Measurements from ENCODE around the gene AEBP1.

The AEBP1 gene

GRCh38 chr7:44111761-44112160 is 7.6 kb downstream of the AEBP1 start:
- TF ChIP-seq, protein P1, sequence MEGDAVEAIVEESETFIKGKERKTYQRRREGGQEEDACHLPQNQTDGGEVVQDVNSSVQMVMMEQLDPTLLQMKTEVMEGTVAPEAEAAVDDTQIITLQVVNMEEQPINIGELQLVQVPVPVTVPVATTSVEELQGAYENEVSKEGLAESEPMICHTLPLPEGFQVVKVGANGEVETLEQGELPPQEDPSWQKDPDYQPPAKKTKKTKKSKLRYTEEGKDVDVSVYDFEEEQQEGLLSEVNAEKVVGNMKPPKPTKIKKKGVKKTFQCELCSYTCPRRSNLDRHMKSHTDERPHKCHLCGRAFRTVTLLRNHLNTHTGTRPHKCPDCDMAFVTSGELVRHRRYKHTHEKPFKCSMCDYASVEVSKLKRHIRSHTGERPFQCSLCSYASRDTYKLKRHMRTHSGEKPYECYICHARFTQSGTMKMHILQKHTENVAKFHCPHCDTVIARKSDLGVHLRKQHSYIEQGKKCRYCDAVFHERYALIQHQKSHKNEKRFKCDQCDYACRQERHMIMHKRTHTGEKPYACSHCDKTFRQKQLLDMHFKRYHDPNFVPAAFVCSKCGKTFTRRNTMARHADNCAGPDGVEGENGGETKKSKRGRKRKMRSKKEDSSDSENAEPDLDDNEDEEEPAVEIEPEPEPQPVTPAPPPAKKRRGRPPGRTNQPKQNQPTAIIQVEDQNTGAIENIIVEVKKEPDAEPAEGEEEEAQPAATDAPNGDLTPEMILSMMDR (IDR thresholded peaks at IDR 0.05; ENCODE audit: low read depth, low read length): no peak
- no peak overlapping the region for H3K4me3 ChIP-seq (ENCODE audit: low read depth, low read length)
- DNase-seq (ENCODE audit: low read depth, low spot score): no peak
- in situ Hi-C loops (cut with HindIII; ENCODE audit: low sequenced_read_pairs): no loop called here

GRCh38 chr7:44112231-44112996 is 8.3 kb downstream of the AEBP1 start:
- H3K4me3 ChIP-seq (ENCODE audit: low read depth, low read length): no peak overlapping the region
- TF ChIP-seq, protein P1 (IDR thresholded peaks at IDR 0.05; ENCODE audit: low read depth, low read length): no peak
- DNase-seq (ENCODE audit: low read depth, low spot score): no peak
- in situ Hi-C loops (cut with HindIII; ENCODE audit: low sequenced_read_pairs): no loop called here

DNA sequence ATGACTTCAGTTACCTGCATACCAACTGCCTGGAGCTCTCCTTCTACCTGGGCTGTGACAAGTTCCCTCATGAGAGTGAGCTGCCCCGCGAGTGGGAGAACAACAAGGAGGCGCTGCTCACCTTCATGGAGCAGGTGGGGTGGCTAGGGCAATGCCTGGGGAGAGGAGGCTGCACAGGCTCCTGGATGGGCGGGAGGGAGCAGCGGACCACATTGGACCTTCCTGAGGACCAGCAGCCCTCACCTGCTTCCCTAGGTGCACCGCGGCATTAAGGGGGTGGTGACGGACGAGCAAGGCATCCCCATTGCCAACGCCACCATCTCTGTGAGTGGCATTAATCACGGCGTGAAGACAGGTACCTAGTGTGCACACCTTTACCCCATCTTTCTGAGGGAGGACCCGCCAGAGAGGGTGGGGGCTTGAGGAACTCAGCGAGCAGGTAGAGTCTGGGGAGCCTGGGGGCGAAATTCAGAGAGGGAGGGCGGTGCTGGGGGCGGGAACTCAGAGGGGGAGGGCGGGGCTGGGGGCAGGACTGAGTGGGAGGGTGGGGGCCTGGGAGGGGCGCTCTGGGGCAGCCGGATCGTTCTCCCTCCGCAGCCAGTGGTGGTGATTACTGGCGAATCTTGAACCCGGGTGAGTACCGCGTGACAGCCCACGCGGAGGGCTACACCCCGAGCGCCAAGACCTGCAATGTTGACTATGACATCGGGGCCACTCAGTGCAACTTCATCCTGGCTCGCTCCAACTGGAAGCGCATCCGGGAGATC is 9.0 kb downstream of the AEBP1 start:
- in situ Hi-C loops (cut with HindIII; ENCODE audit: low sequenced_read_pairs): no loop called here
- TF ChIP-seq, protein P1 (IDR thresholded peaks at IDR 0.05; ENCODE audit: low read depth, low read length): no peak
- no peak overlapping the region for H3K4me3 ChIP-seq (ENCODE audit: low read depth, low read length)
- DNase-seq (ENCODE audit: low read depth, low spot score): no peak

DNA sequence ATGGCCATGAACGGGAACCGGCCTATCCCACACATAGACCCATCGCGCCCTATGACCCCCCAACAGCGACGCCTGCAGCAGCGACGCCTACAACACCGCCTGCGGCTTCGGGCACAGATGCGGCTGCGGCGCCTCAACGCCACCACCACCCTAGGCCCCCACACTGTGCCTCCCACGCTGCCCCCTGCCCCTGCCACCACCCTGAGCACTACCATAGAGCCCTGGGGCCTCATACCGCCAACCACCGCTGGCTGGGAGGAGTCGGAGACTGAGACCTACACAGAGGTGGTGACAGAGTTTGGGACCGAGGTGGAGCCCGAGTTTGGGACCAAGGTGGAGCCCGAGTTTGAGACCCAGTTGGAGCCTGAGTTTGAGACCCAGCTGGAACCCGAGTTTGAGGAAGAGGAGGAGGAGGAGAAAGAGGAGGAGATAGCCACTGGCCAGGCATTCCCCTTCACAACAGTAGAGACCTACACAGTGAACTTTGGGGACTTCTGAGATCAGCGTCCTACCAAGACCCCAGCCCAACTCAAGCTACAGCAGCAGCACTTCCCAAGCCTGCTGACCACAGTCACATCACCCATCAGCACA is 9.7 kb downstream of the AEBP1 start:
- TF ChIP-seq, protein P1 (IDR thresholded peaks at IDR 0.05; ENCODE audit: low read depth, low read length): no peak
- no peak overlapping the region for H3K4me3 ChIP-seq (ENCODE audit: low read depth, low read length)
- in situ Hi-C loops (cut with HindIII; ENCODE audit: low sequenced_read_pairs): no loop called here
- no peak for DNase-seq (ENCODE audit: low read depth, low spot score)

DNA sequence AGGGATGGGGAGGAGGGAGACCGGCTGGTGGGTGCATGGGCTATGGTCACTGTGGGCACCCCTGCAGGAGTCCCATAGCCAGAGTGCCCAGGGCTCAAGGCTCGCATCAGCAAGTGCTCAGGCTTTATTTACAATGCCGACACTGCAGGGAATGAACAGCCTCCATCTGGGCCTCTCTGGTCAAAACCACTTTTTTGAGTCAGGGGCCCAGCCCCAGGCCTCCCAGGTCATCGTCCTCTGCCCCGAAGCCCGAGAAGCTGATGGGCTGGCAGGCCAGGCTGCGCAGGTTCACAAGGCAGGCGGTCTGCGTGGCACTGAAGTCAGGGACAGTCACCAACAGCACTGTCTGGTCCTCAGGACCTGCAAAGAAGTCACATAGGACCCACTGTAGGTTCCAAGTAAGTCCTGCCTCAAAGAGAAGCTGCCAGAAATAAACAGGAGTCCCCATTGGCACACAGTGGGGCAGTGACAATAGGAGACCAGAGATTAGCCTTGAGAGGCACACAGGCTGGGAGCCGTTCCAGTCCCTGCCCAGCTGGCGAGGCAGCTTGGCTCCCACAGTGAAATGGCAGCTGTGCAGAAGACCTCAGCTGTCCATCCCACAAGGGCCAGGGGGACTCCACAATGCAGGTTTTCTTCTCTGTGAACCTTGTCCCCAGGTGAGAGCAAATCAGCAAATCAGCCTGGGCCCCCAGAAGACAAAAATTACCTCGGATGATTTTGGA is 10.6 kb downstream of the AEBP1 start:
- in situ Hi-C loops (cut with HindIII; ENCODE audit: low sequenced_read_pairs): no loop called here
- DNase-seq (ENCODE audit: low read depth, low spot score): no peak
- H3K4me3 ChIP-seq (ENCODE audit: low read depth, low read length): no peak overlapping the region
- TF ChIP-seq, protein P1 (IDR thresholded peaks at IDR 0.05; ENCODE audit: low read depth, low read length): no peak

DNA sequence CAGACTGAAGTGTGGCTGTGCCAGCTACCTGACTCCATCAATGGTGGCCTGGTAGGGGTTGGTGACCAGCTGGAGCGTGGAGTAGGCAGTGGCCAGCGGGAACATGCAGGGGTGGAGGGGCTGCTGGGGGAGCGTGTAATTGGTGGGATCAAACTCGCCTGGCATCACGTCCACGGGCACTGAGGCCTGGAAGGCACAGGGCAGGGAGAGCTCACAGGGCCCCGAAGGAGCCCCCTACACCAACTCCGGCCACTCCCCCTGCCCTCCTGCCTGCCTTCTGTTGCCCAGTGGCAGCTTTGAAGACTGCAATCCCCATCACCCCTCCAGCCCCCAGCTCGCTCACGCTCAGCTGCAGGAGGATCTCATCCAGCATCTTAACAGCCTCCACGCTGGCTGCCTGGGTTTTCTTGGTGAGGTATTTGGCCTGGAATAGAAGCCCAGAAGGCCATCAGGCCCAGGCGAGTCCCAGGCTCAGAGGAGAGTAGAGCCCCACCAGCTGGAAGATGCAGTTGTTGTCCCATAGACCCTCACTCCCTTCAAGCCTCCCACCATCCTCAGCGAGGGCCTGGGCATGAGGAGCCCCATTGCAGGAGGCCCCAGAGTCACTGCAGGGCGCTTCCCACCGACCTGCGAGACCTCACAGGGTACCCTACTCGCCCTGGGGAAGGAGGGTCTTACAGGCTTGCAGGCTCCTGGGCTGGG is 12.1 kb downstream of the AEBP1 start:
- no peak for DNase-seq (ENCODE audit: low read depth, low spot score)
- in situ Hi-C loops (cut with HindIII; ENCODE audit: low sequenced_read_pairs): no loop called here
- no peak overlapping the region for H3K4me3 ChIP-seq (ENCODE audit: low read depth, low read length)
- TF ChIP-seq, protein P1 (IDR thresholded peaks at IDR 0.05; ENCODE audit: low read depth, low read length): no peak
